COLO668 (cell line): Measurements from ENCODE around the gene GNRH2.
"Not testable (repeated sequence)": the region's sequence is repeated elsewhere in the genome, so short reads cannot be mapped to it uniquely, and the experiment has no call there.

Experiments used
- DNase-seq: peaks from one replicate; lab custom pipeline; 2025; ENCODE audit not compliant: unreplicated experiment; lab: John Stamatoyannopoulos, UW

GNRH2 gene

DNA sequence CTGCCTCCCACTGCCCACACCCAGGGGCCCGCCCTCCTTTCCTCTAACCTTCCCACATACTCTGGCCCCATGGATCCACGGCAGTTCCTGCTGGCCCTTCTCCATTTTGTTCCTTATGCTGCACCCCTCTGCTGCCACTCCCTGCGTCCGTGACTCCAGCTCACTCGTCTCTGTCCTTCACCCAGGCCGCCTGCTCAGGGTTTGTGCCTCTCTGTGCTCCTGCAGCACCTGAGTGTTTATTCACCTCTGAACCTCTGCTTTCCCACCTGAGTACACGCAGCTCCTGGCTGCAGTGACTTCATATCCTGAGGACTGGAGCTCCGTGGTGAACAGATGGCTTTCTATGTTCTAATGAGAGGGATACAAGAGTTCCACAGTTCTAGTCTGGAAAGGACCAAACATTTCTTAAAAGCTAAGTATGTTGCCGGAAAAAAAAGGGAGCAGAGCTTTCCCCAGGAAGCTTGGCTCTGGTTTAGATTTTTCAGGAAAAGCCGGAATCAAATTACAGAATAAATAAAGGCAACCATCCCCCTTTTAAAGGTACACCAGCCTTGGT, 1.5 kb upstream of the GNRH2 start:
- DNase-seq: peak; percentile 69

DNA sequence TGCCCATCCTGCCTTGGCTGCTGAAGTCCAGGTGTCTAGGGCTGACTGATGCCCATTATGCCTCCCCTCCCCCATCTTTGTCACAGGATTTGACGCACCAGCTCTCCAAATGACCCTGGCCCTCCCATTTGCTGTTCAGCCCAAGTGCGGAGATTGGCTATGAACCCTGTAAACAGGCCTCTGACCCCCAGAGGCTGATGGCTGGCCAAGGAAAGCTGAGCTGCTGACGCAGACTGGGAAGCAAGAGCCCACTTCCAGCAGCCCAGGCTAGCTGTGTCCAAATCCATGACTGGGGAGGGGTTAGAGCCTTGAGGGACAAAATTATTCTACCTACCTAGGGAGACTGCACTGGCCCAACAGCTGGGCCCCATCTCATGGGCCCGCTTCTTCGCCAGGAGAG, 797 bp upstream of the GNRH2 start:
- peak; percentile 74 for DNase-seq

DNA sequence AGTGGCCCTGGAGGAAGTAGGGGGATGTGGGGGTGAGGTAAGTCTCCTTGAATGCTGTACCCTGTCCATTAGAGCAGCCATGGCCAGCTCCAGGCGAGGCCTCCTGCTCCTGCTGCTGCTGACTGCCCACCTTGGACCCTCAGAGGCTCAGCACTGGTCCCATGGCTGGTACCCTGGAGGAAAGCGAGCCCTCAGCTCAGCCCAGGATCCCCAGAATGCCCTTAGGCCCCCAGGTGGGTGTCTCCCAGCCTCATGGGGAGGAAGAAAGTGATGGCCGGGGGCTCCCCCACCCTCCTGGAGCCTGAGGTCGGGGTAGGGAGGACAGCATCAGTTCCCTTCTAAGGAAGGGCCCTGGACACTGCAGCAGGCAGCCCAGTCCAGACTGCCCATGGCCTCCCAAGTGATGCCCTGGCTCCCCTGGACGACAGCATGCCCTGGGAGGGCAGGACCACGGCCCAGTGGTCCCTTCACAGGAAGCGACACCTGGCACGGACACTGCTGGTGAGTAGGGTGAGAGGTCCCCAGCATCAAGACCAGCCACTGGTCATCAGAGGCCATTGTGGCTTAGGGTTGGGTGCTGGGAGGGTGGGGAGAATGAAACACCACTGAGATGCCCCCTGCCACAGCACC, 1.0 kb downstream of the GNRH2 start:
- DNase-seq: no peak

DNA sequence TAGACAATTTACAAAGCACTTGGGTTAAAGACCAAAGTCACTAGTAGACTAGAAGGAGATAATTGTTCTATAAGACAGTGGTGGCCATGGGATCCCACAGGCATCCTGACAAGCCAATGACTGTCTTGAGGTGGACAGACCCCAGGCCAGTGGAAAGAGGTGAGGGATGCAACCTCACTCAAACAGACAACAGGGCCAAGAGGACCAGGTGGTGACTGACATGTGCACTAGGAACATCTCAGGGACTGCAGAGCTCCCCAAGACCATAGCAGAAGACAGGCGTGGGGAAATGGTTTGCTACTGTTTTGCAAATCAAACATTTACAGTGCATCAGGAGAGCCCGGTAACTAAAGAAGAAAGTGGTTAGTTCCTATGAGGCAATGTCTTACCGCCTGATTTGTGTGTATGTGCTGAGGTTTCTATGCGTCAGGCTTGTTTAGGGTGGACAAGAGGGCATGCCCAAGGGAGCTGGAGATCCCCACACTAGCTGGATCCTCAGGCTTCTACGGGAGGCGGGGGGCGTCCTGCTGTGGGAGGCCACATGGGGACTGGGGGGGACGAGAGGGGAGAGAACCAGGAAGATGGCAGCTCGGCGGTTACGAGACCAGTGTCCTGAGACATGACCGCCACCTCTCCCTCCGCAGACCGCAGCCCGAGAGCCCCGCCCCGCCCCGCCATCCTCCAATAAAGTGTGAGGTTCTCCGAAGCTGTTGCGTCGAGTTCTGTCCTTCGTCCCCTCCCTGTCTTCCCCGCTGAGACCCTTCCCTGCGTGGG, 1.8 kb downstream of the GNRH2 start:
- peak; percentile 92 for DNase-seq

DNA sequence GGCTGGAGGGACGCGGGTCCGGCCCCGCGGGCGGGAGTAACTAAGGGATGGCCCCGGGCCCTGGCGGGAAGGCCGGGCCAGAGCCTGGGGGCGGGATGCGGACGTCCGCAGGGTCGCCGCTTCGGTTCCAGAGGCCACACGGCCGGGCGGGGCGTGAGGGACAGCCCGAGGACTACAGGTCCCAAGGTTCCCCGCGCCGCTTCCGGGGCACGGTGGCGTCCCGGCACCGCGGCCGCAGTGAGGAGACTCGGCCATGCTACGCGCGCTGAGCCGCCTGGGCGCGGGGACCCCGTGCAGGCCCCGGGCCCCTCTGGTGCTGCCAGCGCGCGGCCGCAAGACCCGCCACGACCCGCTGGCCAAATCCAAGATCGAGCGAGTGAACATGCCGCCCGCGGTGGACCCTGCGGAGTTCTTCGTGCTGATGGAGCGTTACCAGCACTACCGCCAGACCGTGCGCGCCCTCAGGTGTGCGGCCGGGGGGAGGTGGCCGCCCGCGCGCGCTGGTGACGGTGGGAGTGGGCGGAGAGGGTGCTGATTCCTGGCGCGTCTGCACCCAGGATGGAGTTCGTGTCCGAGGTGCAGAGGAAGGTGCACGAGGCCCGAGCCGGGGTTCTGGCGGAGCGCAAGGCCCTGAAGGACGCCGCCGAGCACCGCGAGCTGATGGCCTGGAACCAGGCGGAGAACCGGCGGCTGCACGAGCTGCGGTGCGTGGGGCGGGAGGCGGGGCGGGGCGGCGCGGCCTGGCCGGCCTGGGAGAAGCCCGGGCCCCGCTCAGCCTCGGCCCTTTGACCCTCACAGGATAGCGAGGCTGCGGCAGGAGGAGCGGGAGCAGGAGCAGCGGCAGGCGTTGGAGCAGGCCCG, 2.6 kb downstream of the GNRH2 start, which contains the start of gene MRPS26:
TSS of gene MRPS26 (plus strand) at position 237 of the 861 bp plus-strand sequence. CDS start at position 254, 17 bp downstream.
- peak; percentile 98 for DNase-seq

DNA sequence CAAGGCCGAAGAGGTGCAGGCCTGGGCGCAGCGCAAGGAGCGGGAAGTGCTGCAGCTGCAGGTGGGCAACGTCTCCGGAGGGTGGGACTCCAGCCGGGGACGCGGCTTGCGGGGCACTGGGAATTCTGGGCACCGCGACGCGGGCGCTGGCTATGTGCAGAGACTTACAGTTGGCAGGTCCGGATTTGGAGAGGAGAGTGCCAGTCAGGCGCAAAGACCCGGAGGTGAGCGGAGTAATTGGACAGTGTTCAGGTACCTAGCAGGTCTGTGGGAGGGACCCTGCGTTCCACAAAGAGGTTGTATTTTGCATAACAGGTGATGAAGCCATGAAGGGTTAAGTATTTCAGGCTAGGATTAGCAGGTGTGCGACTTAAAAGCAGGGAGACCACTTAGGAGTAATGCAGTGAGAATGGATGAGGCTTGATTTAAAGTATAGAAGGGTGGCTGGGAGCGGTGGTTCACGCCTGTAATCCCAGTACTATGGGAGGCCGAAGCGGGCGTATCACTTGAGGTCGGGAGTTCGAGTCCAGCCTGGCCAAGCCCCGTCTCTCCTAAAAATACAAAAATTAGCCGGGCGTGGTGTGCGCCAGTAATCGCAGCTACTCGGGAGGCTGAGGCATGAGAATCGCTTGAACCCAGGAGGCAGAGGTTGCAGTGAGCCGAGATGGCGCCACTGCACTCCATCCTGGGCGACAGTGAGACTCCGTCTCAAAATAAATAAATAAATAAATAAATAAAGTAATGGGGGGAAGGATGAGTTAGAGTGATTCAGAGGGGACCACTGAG, 3.4 kb downstream of the GNRH2 start:
- DNase-seq: peak; percentile 80

DNA sequence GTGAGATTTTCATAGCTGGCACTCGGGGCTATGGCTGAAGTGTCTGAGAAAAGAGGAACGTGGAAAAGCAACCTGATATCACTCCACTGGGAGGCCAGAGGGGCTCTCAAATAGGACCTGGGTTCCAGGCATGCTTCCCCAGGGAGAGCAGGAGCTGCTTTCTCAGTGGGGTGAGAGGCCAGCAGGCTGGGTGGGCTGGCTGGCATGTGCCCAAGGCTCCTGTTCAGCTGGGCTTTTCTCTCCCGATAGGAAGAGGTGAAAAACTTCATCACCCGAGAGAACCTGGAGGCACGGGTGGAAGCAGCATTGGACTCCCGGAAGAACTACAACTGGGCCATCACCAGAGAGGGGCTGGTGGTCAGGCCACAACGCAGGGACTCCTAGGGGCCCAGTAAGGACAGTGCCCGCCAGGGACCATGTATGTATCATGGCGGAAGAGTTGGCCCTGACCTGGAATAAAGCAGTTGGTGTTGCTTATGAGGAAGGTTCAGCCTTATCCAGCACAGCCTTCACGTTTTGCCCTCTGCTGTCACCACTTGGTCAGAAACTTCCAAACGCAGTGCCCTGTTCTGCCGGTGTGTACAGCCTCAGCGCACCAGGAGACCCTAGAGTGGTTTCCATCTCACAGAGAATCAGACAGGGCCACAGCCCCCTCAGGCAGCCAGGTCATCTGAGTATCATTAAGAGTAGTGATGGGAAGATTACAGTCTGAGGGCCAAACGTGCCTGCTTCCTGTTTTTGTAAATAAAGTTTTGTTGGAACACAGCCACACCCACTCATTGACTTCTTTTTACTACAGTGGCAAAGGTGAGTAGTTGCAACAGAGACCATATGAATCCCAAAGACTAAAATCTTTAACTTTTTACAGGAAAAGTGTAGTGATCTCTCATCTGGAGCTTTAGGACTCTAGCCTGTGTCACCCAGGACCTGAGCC, 4.3 kb downstream of the GNRH2 start:
- DNase-seq: no peak

DNA sequence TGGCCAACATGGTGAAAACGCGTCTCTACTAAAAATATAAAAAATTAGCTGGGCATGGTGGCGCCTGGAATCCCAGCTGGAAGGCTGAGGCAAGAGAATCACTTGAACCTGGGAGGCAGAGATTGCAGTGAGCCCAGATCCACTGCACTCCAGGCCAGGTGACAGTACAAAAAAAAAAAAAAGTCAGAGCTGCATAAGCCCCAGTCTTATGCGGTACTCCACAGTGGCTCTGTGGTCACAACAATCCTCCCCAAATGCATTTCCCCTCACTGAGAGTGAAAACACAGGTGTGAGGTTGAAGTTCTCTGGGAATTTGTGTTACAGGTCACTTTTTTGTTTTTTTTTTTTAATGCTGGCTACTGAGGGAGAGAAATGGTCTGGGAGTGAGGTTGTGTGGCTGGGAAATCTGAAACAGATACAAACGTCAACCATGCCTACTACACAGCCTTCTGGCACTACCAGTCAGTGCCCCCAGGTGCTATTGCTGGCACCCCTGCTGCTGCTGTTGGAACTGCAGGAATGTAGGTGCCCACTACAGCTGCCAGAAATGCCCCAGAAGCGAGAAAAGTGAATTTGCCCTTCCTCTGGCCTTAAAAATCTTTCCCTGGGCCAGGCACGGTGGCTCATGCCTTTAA, 8.1 kb downstream of the GNRH2 start:
- DNase-seq: no peak

DNA sequence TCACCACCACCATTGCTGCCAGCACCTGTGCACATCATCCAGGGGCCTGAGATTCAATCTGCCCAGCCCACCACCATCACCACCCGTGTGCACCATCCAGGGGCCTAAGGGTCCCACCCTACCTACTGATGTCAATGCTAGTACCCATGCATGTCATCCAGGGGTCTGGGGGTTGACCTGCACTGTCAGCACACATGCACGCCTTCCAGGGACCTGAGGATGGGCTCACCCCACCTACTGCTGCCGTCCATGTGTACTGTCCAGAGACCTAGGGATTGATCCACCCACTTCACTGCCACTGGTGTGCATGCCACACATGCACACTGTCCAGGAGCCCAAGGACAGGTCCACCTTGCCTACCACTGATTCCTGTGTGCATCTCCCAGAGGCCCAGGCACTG, 16.1 kb downstream of the GNRH2 start:
- DNase-seq: no peak

DNA sequence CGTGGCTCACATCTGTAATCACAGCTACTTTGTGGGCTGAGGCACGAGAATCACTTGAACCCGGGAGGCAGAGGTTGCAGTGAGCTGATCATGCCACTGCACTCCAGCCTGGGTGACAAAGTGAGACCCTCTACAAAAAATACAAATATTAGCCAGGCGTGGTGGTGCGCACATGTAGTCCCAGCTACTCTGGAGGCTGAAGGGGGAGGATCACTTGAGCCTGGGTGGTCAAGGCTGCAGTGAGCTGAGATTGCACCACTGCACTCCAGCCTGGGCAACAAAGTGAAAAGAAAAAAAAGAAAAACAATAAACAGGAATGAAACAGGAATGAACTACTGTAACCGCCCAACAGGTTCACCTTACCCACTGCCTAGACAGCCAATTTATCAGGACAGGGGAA, 20.7 kb downstream of the GNRH2 start:
- not testable (repeated sequence) for DNase-seq

DNA sequence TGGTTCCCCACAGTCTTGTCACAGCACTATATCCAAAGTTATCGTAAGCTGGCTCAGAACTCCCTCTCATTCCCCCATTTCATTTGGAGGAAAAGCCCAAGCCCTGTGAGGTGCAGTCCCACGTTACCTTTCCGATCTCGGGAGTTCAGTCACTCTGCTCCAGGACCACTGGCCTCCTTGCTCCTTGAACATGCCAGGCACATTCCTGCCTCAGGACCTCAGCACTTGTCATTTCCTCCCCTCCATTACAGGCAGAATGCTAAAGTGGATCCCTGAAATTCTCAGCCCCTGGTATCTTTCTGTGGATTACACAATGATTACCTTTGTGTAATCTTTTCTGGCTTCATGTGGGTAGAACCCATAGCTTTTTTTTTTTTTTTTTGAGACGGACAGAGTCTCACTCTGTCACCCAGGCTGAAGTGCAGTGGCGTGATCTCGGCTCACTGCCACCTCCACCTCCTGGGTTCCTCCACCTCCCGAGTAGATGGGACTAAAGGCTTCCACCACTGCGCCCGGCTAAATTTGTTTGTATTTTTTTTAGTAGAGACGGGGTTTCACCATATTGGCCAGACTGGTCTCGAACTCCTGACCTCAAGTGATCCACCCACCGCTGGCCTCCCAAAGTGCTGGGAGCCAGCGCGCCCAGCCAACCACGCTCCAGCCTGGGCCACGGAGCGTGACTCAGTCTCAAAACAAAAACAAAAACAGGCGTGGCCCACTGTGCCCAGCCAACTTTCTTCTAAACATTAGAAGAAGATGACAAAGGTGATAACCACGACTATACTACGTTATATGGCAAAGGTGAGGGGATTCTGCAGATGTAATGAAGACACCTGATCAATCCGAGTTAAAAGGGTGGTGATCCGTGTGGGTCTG, 24.0 kb downstream of the GNRH2 start:
- DNase-seq: no peak

DNA sequence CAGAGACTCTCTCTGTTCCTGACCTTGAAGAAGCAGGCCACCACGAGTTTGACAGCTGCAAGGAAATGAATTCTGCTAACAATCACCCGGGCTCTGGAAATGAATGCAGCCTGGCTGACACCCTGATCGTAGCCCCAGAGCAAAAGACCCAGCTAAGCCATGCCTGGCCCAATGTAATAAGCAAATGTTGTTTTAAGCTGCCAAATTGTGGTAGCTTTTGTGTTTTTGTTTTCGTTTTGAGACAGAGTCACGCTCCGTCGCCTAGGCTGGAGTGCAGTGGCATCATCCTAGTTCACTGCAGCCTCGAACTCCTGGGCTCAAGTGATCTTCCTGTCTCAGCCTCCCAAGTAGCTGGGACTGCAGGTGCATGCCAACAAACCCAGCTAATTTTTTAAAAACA, 24.7 kb downstream of the GNRH2 start:
- no peak for DNase-seq

DNA sequence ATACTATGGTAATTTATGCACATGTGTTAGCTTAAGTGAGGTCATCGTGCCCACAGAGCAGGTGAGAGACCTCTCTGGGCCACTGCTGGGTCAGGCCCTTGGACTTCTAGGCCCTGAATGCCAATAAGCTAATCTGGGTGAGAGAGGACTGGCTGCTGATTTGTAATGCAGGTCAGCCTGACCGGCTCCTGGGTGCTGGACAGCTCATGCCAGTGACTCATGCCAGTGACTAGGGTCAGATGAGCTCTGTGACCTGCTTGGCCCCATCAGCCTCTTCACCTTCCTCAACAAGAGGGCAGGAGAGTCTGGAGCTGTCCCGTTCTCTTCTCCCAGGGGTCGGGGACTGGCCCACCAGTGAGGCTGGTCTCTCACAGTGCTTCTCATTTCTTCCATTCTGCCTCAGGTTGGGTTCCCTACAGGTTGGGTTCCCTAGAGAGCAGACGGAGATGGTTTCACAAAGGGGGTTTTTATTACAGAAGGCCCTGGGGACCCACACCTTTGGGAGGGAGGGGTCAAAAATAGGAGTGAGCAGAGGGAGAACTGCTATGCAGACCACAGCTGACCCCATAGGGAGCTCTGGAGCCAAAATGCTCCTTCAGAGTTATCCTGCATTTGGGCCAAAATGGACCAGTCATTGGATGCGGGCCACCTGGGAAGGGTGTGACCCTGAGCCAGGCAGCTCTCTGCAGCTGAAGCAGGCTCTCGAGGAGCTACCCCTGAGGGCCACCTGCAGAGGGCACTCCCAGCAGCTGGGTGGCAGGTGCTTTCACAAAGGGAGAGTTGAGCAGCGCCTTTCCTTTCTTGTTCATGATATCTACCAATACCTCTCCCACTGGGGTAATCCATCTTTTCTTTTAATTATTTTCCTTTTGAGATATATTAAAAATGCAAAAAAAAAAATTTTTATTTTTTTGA, 25.8 kb downstream of the GNRH2 start:
- DNase-seq: peak; percentile 70

DNA sequence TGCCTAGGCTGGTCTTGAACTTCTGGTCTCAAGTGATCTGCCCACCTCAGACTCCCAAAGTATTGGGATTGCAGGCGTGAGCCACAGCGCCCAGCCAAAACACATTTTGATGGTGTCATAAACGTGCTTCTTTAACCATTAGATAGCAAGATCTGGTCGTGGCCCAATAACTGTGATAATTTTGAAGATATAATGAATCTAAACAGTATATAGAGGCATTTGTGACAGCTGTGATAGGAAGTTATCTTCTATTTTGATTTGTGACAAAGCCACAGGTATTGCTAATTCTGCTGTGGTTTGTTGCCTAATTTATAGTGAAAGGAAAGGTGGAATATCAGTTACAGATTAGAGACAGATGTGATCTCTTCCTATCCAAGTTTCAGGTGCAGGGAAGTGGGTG, 27.3 kb downstream of the GNRH2 start:
- DNase-seq: no peak

DNA sequence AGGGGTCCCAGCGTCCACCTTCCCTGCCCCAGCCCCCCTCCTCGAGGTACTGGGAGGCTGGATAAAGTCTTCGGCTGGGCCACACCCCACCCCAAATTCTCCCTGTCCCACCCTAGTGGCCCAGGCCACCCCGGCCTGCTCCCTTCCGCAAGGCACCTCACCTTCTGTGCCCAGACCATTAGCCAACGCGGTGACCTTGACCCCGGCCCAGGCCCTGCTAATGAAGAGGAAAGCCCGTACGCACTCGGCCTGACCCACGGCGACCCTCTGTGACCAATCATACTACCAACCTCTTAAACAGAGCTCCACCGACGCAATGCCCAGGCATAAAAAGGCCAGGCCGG, 27.8 kb downstream of the GNRH2 start:
- DNase-seq: no peak

DNA sequence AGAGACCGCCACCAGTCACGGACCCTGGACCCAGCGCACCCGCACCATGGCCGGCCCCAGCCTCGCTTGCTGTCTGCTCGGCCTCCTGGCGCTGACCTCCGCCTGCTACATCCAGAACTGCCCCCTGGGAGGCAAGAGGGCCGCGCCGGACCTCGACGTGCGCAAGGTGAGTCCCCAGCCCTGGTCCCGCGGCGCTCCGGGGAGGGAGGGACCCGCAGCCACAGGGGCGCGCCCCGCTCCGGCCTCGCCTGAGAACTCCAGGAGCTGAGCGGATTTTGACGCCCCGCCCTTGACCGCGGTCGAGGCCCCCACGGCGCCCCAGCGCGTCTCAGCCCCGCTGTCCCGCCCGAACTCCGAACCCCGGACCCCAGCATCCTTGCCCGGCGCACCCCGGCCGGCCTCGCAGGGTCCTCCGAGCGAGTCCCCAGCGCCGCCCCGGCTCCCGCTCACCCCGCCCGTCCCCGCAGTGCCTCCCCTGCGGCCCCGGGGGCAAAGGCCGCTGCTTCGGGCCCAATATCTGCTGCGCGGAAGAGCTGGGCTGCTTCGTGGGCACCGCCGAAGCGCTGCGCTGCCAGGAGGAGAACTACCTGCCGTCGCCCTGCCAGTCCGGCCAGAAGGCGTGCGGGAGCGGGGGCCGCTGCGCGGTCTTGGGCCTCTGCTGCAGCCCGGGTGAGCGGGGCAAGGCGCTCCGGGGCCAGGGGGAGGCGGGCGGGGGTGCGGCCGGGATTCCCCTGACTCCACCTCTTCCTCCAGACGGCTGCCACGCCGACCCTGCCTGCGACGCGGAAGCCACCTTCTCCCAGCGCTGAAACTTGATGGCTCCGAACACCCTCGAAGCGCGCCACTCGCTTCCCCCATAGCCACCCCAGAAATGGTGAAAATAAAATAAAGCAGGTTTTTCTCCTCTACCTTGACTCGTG, 28.4 kb downstream of the GNRH2 start, which contains the start of gene OXT:
TSS of gene OXT (plus strand) at position 11 of the 920 bp plus-strand sequence. CDS start at position 47, 36 bp downstream.
- no peak for DNase-seq
